ENCODE measurements around the gene PRR23C.
"Not testable (repeated sequence)": the region's sequence is repeated elsewhere in the genome, so short reads cannot be mapped to it uniquely, and the experiment has no call there.

PRR23C gene

DNA sequence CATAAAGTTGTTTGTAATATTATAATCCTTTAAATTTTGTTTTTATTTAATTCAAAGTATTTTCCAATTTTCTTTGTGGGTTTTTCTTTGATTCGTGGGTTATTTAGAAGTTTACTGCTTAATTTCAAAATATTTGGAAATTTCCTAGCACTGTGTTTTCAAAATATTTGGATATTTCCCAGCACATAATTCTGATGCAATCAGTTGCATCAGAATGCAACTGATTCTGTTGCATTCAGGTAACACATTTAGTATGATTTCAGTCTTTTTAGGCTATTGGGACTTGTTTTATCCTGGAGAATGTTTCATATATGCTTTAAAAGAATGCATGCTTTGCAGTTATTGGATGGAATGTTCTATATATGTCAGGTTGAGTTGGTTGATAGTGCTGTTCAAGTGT lies 18.2 kb upstream of the PRR23C start:
- DNase-seq (ENCODE audit: low read depth in 2 of 2) = no peak
- TF ChIP-seq, protein P1, sequence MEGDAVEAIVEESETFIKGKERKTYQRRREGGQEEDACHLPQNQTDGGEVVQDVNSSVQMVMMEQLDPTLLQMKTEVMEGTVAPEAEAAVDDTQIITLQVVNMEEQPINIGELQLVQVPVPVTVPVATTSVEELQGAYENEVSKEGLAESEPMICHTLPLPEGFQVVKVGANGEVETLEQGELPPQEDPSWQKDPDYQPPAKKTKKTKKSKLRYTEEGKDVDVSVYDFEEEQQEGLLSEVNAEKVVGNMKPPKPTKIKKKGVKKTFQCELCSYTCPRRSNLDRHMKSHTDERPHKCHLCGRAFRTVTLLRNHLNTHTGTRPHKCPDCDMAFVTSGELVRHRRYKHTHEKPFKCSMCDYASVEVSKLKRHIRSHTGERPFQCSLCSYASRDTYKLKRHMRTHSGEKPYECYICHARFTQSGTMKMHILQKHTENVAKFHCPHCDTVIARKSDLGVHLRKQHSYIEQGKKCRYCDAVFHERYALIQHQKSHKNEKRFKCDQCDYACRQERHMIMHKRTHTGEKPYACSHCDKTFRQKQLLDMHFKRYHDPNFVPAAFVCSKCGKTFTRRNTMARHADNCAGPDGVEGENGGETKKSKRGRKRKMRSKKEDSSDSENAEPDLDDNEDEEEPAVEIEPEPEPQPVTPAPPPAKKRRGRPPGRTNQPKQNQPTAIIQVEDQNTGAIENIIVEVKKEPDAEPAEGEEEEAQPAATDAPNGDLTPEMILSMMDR (IDR thresholded peaks at IDR 0.05; ENCODE audit: low read depth, low read length) = no peak
- H3K4me3 ChIP-seq (replicated peaks in 1 of 2; ENCODE audit: low read depth in 2 of 2, low read length in 2 of 2) = no peak overlapping the region

GRCh38 chr3:139052802-139053600 lies 8.3 kb upstream of the PRR23C start:
- no peak overlapping the region for H3K4me3 ChIP-seq (replicated peaks in 1 of 2; ENCODE audit: low read depth in 2 of 2, low read length in 2 of 2)
- TF ChIP-seq, protein P1 (IDR thresholded peaks at IDR 0.05; ENCODE audit: low read depth, low read length) = no peak
- peak in 1 of 2 donors; percentile 10 for DNase-seq (ENCODE audit: low read depth in 2 of 2)

DNA sequence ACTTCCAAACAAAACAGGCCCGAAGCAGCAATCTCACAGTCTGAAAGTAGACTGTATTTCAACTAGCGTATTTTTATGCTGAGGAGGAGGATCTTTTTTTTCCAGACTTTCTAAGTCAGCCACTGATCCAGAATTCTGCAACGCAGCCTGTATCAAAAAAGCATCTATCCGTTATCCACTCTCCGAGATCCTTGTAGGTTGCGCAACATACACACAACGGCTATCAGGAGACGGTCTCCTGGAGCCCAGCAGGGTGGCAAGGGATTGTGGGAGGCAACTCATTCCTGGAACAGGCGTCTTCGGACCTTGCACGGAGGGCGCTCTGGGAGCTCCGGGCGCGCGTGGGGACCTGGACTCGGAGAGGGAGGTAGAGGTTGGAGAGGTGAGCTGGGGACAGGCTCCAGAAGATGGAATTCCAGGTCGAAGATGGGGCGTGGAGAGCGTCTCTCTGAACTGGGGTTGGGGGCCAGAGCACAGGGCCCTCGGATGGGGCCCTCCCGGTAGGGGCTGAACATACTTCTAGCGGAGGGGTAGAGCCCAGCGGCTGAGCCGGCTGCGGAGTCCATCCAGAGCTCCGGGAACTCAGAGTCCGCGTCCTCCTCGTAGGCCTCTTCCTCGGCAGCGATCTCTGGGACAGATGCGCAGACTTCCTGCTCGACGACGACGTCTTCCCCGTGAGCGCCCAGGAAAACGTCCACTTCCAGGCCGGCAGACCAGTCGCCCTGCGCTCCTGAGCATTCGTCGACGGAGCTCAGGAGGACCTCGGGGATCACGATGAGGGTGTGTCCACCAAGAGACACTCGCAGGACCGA lies 932 bp downstream of the PRR23C start:
- H3K4me3 ChIP-seq (replicated peaks in 1 of 2; ENCODE audit: low read depth in 2 of 2, low read length in 2 of 2) = no peak overlapping the region
- DNase-seq (ENCODE audit: low read depth in 2 of 2) = no peak
- TF ChIP-seq, protein P1 (IDR thresholded peaks at IDR 0.05; ENCODE audit: low read depth, low read length) = no peak

- H3K4me3 ChIP-seq (replicated peaks in 1 of 2; ENCODE audit: low read depth in 2 of 2, low read length in 2 of 2) = no peak overlapping the region
- no peak for DNase-seq (ENCODE audit: low read depth in 2 of 2)
- TF ChIP-seq, protein P1 (IDR thresholded peaks at IDR 0.05; ENCODE audit: low read depth, low read length) = no peak
Measured at GRCh38 chr3:139037478-139037877, 7.2 kb downstream of the PRR23C start.

DNA sequence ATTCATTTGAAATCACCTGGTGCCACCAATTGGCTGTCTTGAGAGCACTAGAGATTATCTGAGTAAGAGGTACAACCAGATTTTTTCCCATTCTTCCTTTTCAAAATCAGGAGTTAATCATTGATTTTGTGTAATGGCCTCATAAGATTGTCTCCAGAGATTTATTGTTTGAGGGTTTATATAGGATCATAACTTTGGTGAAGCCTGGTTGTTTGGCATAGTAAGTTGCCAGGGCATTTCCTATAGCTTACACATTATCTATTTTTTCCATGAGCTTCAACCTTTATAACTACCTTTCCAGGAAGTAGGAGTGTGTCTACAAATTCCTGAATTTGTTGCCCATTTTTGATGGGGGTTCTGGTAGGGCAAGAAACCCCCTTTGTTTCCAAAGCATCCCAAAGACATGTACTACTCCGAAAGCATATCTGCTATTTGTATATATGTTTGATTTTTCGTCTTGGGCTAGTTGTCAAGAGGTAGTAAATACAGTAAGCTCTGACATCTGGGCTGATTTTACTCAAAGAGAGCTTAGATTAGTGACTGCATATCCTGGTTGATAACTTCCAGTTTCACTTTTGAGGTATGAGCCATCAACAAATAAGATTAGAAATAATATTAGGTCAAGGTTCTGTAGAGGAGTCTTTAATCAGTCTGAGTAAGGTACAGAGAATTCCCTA lies 12.2 kb downstream of the PRR23C start:
- no peak overlapping the region for H3K4me3 ChIP-seq (replicated peaks in 1 of 2; ENCODE audit: low read depth in 2 of 2, low read length in 2 of 2)
- no peak for DNase-seq (ENCODE audit: low read depth in 2 of 2)
- TF ChIP-seq, protein P1 (IDR thresholded peaks at IDR 0.05; ENCODE audit: low read depth, low read length) = no peak

DNA sequence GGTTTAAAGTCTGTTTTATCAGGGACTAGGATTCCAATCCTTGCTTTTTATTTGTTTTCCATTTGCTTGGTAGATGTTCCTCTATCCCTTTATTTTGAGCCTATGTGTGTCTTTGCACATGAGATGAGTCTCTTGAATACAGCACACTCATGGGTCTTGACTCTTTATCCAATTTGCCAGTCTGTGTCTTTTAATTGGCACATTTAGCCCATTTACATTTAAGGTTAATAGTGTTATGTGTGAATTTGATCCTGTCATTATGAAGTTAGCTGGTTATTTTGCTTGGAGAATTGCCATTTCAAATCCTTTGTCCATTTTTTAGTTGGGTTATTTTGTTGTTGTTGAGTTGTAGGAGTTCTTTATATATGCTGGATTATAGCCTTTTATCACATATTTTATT lies 14.1 kb downstream of the PRR23C start:
- not testable (repeated sequence) for H3K4me3 ChIP-seq (replicated peaks in 1 of 2; ENCODE audit: low read depth in 2 of 2, low read length in 2 of 2)

DNA sequence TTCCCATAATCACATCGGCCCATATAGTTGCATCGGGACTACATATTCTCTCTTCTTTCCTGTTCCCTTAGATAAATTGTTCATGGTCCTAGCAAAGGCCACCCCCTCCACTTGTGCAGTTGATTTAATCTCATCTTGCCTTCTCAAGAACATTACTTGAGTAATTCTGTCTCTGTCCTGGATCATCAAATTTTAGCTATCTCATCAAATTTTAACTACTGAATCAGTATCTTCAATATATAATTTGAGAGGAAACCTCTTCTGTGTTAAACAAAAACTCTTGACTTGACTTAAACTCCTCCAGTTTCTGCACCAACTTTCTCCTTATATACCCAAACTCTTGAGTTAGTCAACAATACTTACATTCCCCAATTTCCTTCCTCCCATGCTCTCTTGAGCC lies 19.7 kb downstream of the PRR23C start:
- H3K4me3 ChIP-seq (replicated peaks in 1 of 2; ENCODE audit: low read depth in 2 of 2, low read length in 2 of 2) = no peak overlapping the region
- no peak for DNase-seq (ENCODE audit: low read depth in 2 of 2)
- TF ChIP-seq, protein P1 (IDR thresholded peaks at IDR 0.05; ENCODE audit: low read depth, low read length) = no peak

More for the DNA sequence above, 14.1 kb downstream of the PRR23C start:
- DNase-seq (ENCODE audit: low read depth in 2 of 2) = not testable (repeated sequence)
